KG1 (cell line): ENCODE data around the gene DRC1.

ENCODE experiments used
- DNase-seq: peaks from one replicate; lab custom pipeline; 2025; lab: John Stamatoyannopoulos, UW

The DRC1 gene

DNA sequence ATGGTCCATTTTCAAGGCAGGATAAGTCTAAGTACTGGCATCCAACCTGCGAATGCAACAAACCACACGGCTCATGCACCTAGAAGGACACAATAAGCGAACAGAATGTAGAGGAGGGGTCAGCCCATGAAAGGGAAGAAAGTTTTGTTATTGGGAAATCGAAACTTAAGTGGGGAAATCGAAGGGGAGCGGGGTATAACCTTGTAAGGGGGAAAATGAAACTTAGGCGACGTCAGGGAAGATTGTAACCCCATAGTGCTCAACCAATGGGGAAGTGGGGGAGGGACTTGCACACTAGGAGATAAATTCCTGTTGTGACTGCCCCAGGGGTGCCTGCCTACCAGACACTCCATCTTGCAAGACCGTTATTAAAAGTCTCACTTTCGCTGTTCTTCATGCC is 91.8 kb downstream of the DRC1 start:
- no peak for DNase-seq

DNA sequence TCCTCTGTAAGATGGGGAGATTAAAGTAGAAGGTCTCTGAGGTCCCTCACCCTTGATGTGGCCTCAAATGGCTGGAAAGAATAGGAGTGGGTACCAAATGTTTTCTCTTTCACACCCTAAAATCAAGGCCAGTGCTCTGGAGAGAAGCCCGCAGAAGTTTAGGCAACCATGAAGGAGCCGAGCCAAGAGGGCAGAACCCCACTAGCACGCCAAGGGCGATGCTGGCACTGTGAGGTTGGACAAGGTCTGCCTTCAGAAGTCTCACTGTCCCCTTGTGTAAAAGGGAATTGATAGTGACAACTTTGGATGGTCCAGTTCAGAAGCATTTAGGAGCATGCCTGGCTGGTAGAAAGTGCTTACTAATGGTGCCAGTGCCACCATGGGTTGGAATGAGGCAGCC is 92.5 kb downstream of the DRC1 start:
- DNase-seq, result no peak

DNA sequence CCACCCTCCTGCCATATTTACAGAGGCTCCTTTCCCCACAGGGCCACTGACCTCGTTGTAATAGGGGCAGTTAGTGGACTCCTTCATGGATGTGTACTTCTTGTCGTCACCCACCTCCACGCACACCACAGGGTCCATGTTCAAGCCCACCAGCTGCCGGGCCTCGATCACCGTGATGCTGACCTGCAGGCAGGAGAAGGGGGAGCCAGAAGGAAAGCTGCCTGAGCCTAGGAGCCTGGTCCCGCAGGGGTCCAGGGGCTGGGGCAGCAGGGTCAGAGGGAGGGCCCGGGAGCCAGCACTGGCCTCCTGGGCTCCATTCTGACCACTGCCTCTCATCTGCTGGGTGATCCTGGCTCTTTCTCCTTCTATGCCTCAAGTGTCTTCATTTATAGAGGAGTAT is 93.2 kb downstream of the DRC1 start:
- no peak for DNase-seq

DNA sequence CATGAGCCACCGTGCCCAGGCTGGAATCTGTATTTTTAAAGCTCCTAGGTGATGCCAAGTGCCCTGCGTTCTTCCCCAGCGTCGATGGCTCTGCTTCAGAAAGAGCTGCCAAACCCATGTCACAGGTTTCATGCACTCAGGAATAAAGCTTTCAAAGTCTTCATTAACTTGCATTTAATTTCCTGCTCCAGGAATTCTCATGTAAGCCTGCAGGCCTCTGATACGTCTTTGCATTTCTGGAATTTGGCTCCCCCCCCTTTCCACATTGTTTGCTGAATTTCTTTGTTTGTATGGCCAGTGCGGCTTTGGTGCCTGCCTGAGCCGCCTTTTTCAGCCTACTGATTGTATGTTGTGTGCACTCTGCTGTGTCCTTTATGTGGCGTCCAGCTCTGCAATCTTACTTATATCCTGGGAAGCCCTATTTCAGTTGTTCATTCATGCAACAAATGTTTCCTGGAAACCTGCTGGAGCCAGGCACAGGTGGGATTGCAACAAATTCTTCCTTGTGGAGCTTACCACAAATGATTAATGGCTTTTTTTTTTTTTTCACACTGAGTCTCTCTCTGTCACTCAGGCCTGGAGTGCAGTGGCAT is 94.1 kb downstream of the DRC1 start:
- DNase-seq, result no peak

DNA sequence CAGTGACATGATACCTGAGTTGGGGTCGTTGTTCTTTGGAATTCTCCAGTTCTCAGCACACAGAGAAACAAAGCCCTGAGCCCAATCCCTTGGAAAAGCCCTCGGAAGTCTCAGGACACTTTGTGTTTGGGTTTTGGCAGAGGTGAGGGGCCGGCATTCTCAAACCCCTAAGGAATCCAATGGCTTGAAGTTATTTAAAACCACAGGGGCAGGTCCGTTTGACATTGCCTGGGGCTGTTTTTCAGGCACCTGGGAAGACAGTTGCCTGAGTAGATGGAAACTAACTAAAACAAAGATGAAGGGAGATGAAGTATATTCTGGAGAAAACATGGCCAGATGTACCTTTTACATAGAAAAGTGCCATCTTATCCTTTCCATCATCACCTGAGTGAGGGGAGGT is 98.7 kb downstream of the DRC1 start:
- DNase-seq, result no peak

DNA sequence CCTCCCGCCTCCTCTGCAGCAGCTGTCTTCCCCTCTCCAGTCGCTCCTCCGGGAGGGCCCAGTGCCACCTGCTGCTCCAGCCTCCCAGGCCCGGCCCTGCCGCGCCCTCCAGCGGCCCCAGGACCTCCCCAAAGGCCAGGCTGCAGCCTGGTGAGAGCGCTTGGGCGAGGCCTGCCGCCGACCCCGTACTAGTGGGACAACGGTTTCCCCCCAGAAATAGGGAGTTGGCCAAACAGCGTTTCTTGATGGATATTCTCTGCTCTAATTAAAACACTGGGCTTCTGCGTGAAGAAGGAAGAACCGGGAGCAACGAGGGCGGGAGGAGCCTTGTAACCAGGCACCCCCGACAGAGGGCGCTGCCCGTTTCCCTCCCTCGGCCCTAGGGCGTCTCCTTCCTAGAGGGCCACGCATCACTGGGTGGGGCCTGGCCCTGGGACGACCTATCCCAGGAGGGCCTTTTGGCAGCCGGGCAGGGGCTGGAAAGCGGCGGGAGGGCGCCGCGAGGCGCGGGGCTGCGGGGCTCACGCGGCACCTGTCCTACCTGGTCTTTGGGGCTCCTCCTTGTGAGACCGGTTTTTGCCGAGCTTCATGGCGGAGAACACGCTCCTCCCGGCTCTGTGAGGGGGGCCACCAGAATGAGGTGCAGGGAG is 101.6 kb downstream of the DRC1 start:
- no peak for DNase-seq

DNA sequence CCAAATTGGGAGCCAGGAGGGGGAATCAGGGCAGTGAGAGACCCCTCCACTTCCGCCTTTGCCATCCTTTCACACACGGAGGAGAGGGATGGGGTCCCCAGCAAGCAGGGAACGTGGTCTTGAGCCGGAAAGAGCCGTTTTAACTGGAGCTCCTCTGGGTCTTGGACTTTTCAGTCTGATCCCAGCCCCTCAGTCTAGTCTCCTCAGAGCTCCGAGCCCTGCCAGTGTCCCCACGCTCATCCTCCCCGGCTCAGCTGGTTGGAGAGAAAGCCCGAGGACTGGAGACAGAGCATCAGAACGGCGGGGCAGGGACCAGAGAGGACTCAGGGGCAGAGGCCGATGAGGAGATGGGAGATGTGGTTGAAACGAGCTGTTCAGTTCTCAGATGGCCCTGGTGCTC is 102.3 kb downstream of the DRC1 start:
- no peak for DNase-seq

DNA sequence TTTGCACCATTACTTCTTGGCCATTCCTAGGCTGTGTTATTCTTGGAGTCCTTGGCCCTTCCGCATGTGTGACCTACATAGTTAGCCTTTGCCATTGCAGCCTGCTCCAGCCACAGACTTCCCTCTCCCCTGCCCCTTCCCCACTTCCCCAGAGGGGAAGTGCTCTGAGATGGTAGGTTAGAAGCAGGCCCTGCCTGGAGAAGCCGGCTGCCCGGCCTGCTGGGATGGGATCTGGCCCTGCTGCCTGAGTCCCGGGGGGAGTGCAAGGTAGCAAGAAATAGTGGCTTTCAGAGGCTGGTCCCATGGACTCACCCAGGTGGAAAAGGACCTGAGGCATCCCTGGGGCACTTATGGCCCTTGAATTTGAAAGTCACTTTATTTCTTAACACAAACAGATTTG is 104.6 kb downstream of the DRC1 start:
- DNase-seq, result no peak
